ENCODE measurements around the gene UTP14C.
"Not testable (repeated sequence)": the region's sequence is repeated elsewhere in the genome, so short reads cannot be mapped to it uniquely, and the experiment has no call there.

Gene UTP14C

GRCh38 chr13:52003541-52003940, 20.9 kb upstream of the UTP14C start:
- no peak for DNase-seq

DNA sequence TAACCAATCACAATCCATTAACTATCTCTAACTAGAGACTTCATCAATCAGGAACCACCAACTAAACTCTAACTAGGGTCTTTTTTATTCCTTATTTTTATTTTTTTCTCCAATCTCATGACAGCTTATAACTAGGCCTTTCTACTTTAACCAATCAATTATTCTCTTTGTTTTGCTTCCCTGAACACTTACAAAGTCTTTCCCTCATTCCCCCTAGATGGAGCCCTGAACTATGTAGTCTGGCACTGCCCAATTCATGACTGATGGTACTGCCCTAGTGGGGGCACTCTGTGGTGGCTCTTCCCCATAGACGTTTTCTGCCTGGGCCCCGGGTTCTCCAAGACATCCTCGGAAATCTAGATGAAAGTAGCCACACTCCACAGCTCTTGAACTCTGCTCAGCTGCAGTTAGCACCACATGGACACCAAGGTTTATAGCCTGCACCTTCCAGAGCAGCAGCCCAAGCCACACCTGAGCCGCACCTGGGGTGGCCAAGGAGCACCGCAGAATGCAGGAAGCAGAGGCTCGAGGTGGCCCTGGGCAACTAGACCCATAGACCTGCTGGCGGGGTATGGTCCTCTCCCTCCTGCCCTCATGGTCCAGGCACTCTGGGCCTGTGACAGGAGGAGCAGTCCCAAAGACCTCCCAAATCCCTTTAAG, 19.9 kb upstream of the UTP14C start:
- no peak for DNase-seq

GRCh38 chr13:52005841-52006522, 18.5 kb upstream of the UTP14C start:
- no peak for DNase-seq

DNA sequence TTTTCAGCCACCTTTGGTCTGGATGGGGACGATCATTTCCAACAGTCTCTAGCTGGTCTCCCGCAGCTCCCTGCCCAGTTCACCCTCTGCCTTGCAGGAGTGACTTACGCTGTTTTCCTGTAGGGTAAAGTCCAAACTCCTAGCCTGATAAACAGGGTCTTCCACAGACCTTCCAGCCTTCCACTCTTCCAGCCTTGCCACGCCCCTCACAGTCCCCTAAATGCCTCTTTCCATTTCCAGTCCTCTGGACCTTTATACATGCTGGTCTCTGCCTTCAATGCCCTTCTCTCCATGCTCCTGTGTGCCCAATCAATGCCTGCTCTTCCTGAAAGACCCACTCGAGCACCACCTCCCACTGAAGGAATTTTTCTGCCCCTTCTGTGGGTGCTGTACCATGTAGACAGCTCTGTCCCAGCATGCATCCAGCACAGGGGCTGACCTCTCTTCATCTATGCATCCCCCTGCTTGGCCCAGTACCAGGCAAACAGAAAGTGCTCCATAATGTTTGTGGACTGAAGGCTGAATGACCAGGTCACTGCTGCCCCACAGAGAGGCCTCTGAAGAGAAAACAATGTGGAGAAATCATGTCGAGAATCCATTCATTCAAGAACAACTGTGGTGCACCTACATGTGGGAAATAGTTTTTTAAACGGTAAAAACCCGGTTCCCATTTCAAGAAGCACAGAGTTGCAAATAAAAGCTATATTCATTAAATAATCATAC, 17.8 kb upstream of the UTP14C start:
- no peak for DNase-seq

DNA sequence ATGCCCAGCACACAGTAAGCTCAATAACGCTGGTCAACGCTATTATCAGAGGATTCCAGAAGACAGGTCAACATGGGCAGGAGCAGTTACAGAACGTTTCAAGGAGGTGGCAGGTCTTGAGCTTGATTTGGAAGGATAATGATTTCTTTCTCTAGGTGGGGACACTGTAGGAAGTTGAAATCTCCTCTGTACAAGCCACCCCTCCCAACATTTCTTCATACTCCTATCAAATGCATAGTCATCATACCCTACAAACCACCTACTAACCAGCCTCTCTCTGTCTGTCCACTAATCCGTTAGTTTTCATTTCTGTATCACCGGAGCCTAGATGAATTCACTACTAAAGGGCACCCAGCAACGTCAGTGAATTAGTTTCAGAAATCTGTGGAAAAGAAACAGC, 14.5 kb upstream of the UTP14C start:
- no peak for DNase-seq

- peak; percentile 13 for DNase-seq
These were observed 13.4 kb upstream of the UTP14C start, which contains the start of gene ATP7B for GRCh38 chr13:52010890-52011631. Gene ATP7B, minus strand, starts transcription at chr13:52011450. Its CDS starts 113 bp downstream, at chr13:52011337.

DNA sequence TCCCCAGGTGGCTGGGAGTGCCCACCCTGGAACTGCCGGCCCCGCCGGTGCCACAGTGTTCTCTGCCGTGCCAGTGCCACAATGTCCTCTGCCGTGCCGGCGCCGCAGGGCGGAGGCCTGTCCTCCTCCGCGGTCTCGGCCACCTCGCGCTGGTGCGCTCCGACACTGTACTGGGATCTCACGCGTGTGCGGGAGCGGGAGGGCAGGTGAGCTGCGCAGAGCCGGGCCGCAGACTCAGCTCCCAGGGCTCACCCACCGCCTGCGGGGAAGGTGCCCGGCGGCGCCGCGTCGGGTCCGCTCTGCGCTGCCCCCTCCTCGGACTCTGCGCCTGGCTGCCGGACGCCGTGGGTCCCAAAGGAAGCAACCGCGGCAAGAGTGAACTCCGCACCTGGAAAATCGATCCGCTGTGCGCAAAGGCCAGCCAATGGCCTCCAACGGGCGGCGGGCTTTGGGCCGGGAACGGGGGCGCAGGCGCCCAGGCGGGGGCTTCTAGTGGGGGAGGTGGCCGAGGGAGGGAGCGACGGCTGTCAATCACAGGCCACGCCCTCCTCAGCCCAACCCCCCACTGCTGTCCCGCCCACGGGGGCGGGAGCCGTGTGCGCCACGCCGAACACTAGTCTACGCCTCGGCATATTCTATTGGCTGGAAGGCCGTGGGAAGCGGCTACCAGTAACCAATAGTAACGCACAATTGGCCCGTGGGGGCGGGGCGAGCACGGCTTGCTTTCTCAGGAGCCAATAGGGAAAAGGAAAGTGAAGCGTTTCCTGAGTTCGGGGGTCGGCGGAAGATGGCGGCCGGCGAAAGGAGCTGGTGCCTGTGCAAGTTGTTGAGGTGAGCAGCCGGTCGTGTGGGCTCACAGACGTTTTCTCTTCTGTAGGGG, 12.6 kb upstream of the UTP14C start, which contains the start of gene ALG11:
Gene ALG11, plus strand, starts transcription at position 767 of the 880 bp plus-strand sequence. Its CDS starts 21 bp downstream, at position 788.
- peak; percentile 99 for DNase-seq

- no peak for DNase-seq
These were observed 12.0 kb upstream of the UTP14C start for GRCh38 chr13:52012512-52012836.

GRCh38 chr13:52016296-52016695, 8.2 kb upstream of the UTP14C start:
- no peak for DNase-seq

DNA sequence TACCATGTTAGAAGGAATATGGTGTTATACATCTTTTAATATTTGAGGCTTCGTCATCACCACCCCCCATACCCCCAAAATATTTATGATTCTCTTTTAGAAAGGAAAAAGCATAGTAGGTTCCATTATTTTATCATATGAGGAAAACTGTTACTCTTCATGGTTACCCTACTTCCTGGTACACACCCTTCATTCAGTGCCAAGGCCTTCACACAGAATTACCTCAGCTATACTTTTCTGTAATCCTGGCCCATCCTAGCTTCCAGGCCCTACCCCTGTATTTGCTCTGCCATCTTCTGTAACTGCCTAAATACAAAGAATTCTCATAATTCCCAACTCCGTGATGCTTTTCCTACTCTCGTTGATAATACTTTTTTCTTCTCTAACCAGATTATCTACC, 4.3 kb upstream of the UTP14C start:
- no peak for DNase-seq

DNA sequence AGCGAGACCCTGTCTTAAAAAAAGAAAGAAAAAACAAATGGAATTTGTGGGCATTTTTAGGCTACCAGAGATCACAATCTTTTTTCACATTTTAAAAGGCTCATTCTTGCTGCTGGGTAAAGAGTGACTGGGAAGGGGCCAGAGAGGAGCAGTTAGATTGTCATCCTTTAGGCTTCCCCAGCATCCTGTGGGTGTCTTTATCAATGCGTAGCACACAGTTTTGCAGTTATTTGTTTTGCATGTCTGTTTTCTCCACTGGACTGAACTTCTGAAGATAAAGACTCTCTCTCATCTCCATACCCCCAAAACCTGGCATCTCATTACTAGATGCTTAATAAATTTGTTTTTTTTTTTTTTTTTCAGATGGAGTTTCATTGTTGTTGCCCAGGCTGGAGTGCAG, 2.1 kb upstream of the UTP14C start:
- no peak for DNase-seq

DNA sequence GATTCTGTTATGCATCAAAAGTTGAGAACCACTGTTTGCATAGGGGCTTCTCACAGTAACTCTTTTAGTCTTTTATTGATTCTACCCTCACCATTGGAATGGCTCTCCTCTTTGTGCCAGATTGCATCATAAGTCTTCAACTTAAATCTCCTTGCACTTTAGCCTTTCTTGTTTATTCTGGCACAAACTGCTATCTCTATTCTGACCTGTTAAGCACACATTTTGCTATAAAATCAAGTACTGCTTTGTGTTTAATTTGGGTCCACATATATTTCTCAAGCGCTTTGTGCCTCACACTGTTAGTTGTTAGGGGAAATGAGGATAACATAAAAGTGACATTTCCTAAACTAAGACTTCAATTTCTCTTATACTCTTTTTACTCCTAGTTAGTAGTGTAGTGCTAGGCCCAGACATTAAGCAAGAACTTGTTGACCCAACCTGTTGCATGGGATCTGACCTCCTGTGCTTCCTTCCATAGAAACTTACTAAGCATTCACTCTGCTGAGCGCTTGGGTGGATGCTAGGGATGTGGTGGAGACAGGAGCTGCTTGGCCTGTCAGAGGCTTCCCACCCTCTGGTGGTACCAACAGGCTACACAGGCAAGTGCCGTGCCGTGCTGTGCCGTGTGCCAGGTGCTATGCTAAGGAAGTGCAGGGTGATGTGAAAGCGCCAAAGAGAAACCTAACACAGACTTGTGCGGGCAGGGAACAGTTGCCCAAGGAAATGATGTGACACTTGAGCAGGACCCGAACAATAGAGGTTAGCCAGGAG, 1.2 kb downstream of the UTP14C start:
- DNase-seq: no peak

- DNase-seq: no peak
These were observed 1.7 kb downstream of the UTP14C start for GRCh38 chr13:52026246-52026626.

DNA sequence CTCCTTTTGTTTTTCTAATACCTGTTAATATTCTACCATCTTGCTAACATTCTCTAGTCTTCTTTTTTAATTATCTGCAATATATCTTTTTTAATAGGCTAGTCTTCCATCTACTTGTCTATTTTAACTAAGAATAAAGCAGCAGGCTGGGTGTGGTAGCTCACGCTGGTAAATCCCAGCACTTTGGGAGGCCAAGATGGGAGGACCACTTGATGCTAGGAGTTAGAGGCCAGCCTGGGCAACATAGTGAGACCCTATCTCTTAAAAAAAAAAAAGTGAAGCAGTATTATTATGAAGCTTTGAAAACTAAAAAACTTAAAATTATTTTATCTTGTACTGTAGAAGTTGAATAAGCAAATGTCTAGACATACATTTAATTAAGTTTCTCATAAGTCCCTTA, 3.3 kb downstream of the UTP14C start:
- no peak for DNase-seq

DNA sequence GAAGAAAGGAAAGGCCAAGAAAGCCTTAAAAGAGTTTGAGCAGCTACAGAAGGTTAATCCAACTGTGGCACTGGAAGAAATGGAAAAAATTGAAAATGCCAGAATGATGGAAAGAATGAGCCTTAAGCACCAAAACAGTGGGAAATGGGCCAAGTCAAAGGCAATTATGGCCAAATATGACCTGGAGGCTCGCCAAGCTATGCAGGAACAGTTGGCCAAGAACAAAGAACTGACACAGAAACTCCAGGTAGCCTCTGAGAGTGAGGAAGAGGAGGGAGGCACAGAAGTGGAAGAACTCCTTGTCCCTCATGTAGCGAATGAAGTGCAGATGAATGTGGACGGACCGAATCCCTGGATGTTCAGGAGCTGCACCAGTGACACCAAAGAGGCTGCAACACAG, 5.1 kb downstream of the UTP14C start:
- DNase-seq: no peak

- DNase-seq: not testable (repeated sequence)
These were observed 5.9 kb downstream of the UTP14C start for GRCh38 chr13:52030401-52030800.

- DNase-seq: no peak
These were observed 8.5 kb downstream of the UTP14C start for GRCh38 chr13:52033039-52033438.

- DNase-seq: no peak
These were observed 10.2 kb downstream of the UTP14C start for GRCh38 chr13:52034616-52035226.

GRCh38 chr13:52036037-52036436, 11.5 kb downstream of the UTP14C start:
- DNase-seq: no peak

GRCh38 chr13:52043675-52044074, 19.2 kb downstream of the UTP14C start:
- DNase-seq: no peak

DNA sequence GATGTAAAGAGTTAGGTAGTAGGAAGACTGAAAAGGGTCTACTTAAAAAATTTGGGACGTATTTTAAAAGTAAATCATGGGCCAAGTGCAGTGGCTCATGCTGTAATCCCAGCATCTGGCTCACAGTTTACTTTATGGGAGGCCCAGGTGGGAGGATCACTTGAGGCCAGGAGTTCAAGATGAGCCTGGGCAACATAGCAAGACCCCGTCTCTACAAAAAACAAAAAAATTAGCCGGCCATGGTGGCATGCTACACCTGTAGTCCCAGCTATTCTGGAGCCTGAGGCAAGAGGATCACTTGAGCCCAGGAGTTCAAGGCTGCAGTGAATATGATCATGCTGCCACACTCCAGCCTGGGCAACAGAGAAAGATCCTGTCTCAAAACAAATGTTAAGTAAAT, 23.0 kb downstream of the UTP14C start:
- DNase-seq: no peak

Measured in stimulated activated CD4-positive, alpha-beta T cell treated with anti-CD3 and anti-CD28 coated beads, Interleukin-12 subunit alpha, Interleukin-12 subunit beta, amount 100 ng/mL, for 4 hours (primary cell).